ENCODE results near the gene COX18.

COX18 gene

DNA sequence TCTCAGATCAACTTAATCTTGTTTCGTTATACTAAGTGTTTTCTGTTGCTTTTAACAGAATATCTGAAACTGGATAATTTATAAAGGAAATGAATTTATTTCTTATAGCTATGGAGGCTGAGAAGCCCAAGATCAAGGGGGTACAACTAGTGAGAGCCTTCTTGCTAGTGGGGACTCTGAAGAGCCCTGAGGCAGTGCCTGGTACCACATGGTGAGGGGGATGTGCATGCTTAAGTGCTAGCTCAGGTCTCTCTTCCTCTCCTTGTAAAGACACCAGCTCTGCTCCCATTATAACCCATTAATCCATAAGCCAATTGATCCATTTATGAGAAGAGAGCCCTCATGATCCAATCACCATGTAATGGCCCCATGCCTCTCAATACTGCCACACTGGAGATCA, 17.9 kb downstream of the COX18 start:
- DNase-seq, result no peak

DNA sequence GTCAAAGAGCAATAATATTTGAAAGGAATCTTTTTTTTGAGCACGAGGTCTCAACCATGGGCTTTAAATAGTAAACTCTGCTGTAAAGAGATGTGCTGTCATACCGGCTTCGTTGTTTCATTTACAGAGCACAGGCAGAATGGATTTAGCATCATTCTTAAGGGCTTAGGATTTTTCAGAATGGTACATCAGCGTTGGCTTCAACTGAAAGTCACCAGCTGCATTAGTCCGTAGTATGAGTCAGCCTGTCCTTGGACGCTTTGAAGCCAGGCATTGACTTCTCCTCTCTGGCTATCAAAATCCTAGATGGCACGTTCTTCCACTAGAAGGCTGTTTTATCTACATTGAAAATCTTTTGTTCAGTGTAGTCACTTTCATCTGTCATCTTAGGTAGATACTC, 23.6 kb downstream of the COX18 start:
- DNase-seq, result no peak

DNA sequence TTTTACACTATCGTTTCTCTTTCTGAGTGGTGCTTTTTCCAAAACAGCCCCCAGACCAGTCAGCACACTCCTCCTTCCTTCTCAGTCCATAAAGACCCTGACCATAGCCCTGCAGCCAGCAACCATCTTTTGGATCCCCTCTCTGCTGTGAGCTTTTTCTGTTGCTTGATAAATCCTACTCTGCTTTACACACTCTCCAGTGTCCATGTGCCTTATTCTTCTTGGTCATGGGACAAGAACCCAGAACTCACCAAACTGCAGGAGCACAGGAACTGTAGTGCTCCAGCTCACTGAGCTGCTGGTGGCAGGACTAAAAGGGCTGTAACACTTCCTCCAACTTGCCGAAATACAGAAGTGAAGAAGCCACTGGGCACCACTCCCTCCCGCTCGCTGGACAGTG, 32.5 kb downstream of the COX18 start:
- DNase-seq, result no peak

DNA sequence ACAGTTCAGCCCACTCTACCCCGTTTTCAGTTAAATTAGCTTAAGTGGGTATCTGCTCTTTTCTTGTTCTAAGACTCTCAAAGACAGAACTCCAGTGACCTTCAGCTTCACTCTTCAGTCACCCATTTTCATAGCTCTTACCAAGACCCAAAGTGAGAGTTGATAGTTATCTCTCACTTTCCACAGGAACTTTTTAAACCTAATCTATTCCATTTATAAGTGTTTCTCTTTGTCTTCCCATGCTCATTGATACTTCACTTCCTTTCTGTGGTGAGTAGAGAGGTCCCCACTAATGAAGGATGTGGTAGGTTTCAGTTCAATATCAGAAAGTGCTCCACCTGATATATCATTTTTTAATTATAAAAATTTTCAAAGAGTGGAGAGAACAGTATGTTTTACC, 33.4 kb downstream of the COX18 start:
- DNase-seq, result no peak

DNA sequence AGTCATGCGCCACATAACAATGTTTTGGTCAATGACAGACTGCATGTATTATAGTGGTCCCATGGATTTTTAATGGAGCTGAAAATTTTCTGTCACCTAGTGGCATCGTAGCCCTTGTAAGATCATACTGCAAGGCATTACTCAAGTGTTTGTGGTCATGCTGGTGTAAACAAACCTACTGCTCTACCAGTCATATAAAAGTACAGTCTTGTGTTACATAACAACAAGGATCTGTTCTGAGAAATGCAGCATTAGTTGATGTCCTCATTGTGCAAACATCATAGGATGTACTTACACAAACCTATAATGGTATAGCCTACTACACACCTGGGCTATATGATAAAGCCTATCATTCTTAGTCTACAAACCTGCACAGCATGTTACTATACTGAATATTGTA, 34.6 kb downstream of the COX18 start:
- no peak for DNase-seq

DNA sequence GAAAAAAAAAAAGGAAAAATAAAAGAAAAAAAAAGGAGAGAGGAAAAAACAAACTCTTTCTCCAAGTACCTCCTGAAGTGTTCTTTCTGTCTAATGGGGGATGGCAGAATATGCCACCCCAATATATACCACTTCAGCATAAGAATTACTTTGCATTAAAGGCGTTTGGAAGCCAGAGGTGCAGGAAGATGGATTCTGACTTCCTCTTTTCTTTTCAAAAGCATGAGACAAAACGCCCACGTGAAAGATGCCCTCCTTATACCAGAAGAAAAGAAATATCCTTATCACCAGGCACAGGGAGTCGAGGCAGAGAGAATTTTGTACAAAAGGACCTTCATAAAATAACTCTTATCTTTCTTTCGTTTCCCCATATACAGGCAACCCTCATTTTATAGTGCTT, 40.9 kb downstream of the COX18 start:
- no peak for DNase-seq

DNA sequence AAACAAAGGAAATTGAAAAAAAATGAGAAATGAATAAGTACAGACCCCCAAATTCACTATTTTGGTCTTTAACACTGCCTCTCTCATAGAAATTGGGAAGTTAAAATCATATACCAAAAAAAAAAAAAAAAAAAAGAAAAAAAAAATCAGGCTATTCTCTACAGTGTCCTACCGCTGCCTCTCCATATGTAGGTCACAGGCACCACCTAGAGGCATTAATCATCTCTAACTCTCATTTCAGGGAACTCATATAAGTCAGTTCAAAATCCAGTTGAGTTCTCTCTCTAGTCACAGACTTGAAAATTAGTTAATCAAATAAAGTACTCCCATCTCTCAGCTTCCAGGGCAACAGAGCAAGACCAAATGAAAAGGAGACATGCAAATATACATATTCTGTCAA, 47.9 kb downstream of the COX18 start:
- DNase-seq, result no peak

DNA sequence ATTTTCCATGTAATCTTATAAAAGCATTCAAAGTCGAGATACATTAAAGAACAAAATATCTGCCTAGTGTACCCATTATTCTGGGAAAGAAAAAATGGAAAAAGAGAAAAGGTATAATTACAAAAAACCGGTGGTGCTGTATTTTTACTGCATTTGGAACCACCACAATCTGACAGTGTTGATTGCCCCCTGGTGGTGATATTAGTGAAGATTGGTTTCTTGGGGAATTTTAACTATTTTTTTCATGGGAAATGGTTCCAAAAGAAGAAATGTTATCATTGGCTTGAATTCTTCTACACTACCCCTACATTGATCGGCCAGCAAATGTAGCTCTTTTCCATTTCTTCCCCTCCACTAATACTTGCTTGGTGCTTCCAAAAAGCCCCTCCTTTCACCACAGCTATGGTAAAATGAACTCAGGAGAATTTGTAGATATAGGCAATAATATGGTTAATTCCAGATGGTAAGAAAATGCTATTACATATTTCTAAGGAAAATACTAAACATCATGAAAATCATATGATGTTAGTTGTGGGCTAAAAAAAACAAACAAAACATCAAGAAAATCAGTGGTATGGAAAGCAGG, 50.0 kb downstream of the COX18 start:
- DNase-seq, result peak in 1 of 2 donors; percentile 37

DNA sequence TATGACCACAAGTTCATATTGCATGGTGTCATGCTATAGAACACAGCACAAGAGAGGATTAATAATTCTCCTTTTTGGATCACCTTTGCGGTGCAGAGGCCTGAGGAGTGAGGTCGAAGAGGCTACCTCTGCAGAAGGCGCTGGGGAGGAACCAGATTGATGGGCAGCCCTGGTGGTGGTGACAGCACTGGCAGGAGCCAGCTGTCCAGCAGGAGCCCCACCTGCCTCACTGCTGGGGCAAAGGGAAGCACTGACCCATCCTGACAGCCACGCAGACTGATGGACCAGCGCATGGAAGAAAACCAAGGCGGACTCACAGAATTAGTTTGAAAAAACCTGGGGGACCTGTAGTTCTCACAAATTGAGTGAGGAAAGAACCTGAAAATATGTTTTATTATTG, 50.9 kb downstream of the COX18 start:
- no peak for DNase-seq

DNA sequence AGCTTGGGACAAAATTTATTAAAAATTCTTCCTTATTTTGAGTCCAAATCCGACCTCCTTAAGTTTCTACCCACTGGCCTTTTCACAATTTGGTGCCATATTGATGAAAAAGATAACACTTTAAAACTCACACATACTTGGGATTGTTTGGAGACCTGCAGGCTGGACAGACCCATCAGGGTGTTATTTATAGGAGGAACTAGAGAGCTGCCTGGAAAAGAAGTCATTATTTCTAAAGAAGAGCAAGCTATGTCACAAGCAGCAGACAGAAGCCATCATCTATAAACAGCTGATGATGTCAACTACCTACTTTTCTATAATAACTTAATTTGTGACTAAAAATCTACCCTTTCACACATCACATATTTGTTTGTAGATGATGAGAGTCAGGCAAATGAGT, 56.2 kb downstream of the COX18 start:
- DNase-seq, result no peak

DNA sequence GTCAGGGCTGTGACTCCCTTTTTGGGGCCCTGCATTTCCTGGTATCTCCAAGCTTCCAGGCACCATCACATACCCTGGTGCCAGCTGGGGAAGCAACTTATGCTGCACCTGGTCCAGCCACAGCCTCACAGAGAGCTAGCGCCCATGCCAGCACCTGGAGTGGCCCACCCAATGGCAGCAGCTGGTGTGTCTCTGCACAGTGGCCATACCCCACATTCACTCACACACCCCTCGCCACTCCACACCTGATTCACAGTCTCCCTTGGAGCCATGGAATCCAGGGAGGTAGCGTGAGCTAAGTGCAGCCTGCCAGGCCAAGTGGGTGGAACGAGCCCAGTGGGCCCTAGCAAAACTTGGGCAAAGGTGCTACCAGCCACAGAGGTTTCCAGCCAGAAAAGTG, 56.8 kb downstream of the COX18 start:
- DNase-seq, result no peak

DNA sequence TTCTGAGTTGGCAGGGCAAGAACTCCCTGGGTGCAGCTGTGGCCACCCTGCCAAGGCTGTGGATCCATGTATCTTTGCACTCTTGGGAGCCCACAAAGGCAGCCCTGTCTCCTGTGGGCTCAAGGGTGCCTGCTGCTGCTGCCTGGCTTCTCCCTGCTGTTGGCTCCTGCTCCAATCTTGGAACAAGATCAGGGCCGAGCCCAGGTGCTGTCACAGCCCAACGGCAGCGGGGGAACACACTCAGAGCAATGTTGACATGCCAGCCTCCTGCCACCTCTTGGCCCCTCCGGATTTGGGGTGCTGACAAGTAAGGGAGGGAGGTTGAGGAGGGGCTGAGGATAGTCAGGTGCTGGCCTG, 57.9 kb downstream of the COX18 start:
- no peak for DNase-seq

DNA sequence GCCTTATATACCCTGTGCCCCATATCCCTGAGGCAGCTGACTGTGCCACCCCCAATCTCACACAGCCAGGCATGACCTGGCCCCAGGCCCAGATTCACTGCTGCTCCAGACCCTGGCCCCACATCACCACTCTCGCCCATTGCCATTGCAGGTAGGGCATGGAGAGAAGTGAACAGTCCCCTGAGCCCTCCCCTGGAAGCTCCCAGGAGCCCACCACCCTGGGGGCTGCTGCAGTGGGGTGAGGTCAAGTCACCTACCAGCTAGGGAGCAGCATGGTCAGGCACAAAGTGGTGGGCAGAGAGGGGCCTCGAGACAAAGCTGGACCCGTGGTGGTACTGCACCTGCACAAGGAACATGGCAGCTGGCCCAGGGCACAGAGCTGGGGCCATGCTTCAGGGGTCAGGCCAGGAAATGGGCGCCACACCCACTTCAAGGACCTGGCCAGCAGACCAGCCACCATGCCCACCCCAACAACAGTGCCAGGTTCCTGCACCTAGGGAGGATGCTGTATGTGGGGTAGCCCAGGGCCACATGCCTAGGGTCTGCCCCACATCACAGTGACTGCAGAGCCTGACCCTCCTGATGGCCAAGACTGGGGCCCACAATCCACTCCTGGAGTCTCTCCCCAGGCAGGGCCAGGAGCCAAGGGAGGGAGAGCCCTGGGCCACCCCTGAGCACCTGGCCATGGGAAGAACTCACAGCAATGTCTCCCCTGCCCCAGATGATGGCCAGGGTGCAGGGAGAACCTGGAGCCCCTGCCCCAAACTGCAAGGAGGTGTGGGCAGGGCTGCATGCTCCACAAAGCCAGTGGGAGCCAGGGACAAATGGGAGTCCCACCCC, 58.5 kb downstream of the COX18 start:
- DNase-seq, result no peak

DNA sequence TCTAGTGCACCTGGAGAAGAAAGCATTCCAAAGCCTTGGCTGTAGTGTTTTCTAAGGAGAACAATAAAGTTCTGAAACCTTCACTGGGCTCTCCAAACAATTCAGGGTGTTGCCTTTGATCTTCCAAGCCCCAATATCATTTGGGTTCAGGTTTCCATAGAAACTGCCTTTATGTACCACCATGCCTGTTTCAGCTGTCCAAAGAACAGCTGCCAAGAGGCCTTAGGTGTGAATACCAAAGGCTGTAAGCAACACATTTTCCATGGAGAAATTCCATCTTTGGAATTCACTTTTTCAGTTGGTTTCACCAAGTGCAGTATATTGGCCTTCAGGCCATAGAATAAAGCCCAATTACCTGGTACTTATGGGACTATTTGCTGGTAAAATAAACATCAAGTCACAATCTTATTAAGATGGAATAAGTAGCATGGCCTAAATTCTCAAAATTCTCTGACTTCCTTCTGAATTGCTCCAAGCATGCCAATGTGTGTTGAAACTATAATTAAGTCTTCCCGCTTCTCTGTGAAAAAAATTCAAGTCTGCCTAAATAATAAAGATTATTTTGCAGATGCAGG, 61.9 kb downstream of the COX18 start:
- no peak for DNase-seq

DNA sequence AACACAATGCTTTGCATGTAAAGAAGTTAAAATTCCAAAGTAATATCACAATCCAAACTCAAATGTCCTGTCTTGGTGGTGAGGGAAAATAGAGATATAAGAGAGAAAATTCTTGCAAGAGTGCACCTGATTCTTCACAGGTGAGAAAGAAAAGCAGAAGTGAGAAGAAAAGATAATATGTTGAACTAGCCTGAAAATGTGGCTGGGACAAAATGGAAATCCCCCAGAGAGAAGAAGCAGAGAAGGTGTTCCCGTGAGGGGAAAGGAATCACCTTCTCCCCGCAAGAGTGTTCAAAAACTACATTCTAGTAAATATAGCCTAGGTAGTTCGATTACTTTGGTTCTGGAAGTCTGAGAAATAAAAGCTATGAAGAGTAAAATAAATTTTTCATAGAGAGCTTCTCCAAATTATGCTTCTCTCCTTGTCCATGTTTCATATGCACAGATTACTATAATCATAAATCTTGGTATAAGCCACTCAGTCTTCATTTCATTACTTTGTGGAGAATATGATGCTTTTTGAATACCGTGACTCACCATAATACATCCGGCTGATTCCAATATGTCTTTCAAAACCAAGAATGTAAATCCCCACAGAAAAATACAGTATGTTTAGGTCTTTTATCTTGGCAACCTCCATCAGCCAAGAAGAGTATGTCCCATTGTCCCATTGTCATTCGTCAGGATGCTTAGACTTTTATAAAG, 63.1 kb downstream of the COX18 start:
- no peak for DNase-seq

DNA sequence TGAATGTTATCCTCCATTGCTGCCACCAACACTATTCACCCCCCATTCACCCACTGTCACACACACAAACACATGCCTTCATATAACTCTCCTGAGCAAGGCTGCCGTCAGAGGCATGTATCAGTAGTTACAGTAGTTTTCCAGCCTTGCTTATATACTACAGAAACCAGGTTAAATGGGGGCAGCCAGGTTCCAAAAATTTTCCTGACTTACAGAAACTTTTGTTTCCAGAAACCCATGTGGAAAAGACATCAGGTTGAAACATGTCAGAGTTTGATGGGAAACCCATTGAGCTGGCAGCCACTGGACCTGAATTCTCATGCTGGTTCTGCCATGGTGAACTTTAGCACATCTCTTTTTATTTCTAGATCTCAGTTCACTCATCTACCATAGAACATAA, 64.0 kb downstream of the COX18 start:
- no peak for DNase-seq

Data from CD4-positive, alpha-beta T cell treated with Interleukin-1 beta for 1 hour (primary cell).